ENCODE data around the gene LRTM1.

LRTM1 gene

DNA sequence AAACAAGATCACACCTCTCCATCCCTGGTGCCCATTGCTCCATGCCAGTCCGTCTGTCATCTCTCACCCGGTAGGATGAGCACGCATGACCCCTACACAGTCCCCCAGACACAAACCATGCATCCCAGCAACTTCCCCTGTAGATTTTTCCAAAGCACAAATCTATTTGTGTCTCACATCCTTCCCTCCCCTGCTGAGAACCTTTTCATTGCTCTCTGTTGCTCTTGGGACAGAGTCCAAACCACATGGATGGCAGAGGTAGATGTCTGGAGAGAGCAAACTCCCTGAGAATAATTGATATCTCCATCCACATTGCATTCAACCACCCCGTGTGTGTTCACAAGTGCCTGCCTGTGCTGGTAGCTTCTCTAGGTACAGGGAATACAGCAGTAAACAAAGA, 29.9 kb upstream of the LRTM1 start:
- in situ Hi-C loops (cut with MboI; ENCODE audit: low pct_unique_long_range_greater_than_20kb, low sequenced_read_pairs, unreplicated experiment), result no loop called here
- DNase-seq (ENCODE audit: low spot score), result no peak
- TF ChIP-seq, protein P1, sequence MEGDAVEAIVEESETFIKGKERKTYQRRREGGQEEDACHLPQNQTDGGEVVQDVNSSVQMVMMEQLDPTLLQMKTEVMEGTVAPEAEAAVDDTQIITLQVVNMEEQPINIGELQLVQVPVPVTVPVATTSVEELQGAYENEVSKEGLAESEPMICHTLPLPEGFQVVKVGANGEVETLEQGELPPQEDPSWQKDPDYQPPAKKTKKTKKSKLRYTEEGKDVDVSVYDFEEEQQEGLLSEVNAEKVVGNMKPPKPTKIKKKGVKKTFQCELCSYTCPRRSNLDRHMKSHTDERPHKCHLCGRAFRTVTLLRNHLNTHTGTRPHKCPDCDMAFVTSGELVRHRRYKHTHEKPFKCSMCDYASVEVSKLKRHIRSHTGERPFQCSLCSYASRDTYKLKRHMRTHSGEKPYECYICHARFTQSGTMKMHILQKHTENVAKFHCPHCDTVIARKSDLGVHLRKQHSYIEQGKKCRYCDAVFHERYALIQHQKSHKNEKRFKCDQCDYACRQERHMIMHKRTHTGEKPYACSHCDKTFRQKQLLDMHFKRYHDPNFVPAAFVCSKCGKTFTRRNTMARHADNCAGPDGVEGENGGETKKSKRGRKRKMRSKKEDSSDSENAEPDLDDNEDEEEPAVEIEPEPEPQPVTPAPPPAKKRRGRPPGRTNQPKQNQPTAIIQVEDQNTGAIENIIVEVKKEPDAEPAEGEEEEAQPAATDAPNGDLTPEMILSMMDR (IDR thresholded peaks at IDR 0.05; ENCODE audit: extremely low read depth, insufficient read depth, missing control alignments), result no peak

DNA sequence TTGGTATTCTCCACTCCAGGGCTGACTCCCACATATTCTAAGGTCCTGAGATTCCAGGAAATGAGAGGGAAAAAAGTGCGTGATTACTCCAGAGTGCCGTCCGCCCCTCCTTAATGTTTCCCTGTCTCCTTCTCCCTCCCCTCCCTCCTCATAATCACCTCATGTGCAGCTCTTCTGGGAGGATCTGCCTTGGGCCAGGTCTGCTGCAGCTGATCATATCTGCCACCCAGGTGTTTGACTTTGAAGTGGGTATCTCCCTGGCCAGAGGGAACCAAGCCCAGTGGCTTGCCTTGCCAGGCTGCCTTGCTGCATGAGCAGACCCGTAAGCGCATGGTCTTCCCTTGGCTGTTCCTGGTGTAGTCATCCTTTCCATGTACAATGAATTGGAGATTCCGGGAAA, 28.1 kb upstream of the LRTM1 start:
- DNase-seq (ENCODE audit: low spot score), result no peak
- in situ Hi-C loops (cut with MboI; ENCODE audit: low pct_unique_long_range_greater_than_20kb, low sequenced_read_pairs, unreplicated experiment), result no loop called here
- TF ChIP-seq, protein P1 (IDR thresholded peaks at IDR 0.05; ENCODE audit: extremely low read depth, insufficient read depth, missing control alignments), result no peak

- no peak for DNase-seq (ENCODE audit: low spot score)
- in situ Hi-C loops (cut with MboI; ENCODE audit: low pct_unique_long_range_greater_than_20kb, low sequenced_read_pairs, unreplicated experiment), result no loop called here
- TF ChIP-seq, protein P1 (IDR thresholded peaks at IDR 0.05; ENCODE audit: extremely low read depth, insufficient read depth, missing control alignments), result no peak
These were observed 27.6 kb upstream of the LRTM1 start for GRCh38 chr3:54955496-54955895.

DNA sequence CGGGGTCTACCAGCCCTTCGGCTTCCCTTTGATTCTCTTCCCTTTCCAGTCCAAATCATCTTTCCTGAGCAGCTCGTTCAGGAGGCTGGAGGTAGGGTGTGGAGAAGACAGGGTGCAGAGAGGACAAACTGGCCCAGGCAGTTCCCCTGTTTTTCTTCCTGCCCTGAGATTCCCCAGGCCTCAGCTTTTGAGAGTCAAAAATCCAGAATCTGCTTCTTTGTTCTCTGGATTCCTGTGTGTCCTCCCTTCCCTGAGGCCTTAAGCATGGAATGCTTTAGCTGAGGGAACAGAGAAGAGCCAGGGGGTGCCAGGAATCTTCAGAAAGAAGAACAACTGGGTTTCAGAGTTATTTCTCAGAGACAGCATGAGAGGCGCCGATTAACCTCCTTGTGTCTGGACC, 26.7 kb upstream of the LRTM1 start:
- TF ChIP-seq, protein P1 (IDR thresholded peaks at IDR 0.05; ENCODE audit: extremely low read depth, insufficient read depth, missing control alignments), result no peak
- no peak for DNase-seq (ENCODE audit: low spot score)
- in situ Hi-C loops (cut with MboI; ENCODE audit: low pct_unique_long_range_greater_than_20kb, low sequenced_read_pairs, unreplicated experiment), result no loop called here

DNA sequence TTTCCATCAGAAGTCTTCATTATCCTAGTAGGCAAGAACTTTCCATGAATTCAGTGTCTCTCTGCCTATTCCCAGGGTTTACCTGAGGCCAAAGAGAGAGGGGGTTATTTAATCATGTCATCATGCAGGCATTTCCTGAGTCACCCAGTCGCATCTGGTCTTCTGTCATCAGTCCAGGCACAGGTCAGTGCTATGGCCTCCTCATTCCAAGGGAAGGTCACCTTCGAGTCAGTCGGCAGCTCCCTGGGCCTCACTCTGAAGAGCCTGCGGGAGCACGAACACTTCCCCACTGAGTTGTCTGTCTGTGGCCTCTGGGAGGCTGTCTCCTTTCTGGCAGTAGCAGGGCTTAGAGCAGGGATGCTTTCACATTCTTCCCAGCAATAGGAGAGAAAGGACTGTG, 26.2 kb upstream of the LRTM1 start:
- TF ChIP-seq, protein P1 (IDR thresholded peaks at IDR 0.05; ENCODE audit: extremely low read depth, insufficient read depth, missing control alignments), result no peak
- no peak for DNase-seq (ENCODE audit: low spot score)
- in situ Hi-C loops (cut with MboI; ENCODE audit: low pct_unique_long_range_greater_than_20kb, low sequenced_read_pairs, unreplicated experiment), result no loop called here

- TF ChIP-seq, protein P1 (IDR thresholded peaks at IDR 0.05; ENCODE audit: extremely low read depth, insufficient read depth, missing control alignments), result no peak
- in situ Hi-C loops (cut with MboI; ENCODE audit: low pct_unique_long_range_greater_than_20kb, low sequenced_read_pairs, unreplicated experiment), result no loop called here
- DNase-seq (ENCODE audit: low spot score), result no peak
These were observed 23.5 kb upstream of the LRTM1 start for GRCh38 chr3:54951405-54951804.
